GM19035 (cell line): Measurements from ENCODE around the gene PGAM2.
A peak's percentile ranks its signal among the peaks of the same experiment; 100 is the strongest.
"Not testable (repeated sequence)": the region's sequence is repeated elsewhere in the genome, so short reads cannot be mapped to it uniquely, and the experiment has no call there.

ENCODE experiments used
- ATAC-seq: cut with Tn5 transposase; IDR thresholded peaks from one replicate; pipeline ENCODE4 v1.9.1; 2021; ENCODE audit not compliant: unreplicated experiment

Gene PGAM2

DNA sequence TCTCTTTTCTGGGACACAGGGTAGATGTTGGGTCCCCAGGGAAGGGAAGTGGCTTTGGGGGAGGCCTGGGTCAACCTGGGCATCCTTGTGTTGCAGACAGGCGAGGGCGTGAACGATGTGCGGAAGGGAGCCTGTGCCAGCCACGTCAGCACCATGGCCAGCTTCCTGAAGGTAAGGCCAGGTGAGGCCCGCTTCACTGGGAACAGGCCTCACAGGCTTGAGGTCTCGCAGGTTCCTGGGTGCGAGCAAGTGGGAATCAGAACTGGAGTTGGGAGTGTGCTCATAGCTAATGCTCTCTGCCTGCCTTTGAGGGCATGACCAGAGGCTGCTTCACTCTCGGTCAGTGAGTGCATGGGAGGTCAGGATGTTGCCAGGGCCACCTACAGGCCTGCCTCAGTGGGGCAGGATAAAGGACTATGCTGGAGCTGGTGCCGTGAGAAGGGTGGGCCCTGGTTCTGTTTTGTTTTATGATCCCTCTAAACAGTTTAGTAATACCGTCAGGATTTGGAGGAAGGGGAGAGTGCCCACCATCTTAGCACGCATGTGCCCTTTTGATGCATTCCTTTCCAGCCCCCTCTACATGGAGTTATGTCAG is 12.5 kb downstream of the PGAM2 start:
- ATAC-seq: no peak

DNA sequence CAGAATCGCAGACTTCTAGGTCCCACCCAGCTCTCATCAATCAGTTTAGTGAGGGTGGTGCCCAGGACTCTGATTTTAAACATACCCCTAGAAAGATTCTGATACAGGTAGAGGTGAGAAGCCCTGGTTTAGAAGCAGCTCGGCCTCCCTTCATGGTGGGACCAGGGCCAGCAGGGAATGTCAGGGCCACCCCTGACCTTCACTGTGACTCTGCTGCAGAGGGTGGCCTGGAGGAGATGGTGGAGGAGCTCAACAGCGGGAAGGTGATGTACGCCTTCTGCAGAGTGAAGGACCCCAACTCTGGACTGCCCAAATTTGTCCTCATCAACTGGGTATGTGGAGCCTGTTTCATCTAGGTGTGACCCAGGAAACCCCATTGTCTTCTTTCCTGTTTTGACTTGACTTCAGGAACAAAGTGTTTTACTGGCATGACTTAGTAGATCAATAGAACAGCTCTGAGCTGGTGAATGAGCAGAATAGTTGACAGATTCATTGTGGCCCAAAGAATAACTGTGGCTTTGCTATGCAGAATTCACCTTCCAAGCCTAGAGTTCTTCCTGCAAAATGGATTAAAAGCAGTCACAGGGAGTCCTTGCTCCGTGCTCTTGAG is 13.7 kb downstream of the PGAM2 start:
- no peak for ATAC-seq

DNA sequence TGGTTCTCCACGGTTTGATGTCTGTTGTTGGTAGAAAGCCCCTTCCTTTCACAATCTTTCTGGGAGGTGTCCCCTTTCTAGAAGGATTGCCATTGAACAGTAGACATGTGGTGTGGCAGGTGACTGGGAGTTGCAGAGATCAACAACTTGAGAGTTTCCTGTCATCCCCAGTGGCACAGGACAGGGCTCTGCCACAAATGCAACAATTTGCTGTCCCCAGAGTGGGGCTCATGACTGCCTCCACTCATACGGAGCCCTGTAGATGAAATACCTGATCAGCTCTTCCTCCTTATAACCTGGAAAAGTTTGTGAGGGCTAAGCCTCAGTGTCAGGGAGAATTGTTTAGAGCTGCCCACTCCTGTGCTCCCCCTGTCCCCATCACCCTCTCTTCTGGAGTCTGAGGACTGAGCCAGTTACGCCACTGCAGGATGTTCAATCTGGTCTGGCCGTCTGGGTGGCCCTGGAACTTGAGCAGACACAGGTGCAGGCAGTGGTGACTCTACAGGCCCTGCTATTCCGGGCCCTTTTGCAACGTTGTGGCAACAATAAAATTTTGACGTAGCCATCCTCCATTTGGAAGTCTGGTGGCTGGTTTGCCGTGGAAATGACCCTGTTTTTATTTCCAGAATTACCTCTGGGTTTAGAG is 14.3 kb downstream of the PGAM2 start:
- no peak for ATAC-seq

DNA sequence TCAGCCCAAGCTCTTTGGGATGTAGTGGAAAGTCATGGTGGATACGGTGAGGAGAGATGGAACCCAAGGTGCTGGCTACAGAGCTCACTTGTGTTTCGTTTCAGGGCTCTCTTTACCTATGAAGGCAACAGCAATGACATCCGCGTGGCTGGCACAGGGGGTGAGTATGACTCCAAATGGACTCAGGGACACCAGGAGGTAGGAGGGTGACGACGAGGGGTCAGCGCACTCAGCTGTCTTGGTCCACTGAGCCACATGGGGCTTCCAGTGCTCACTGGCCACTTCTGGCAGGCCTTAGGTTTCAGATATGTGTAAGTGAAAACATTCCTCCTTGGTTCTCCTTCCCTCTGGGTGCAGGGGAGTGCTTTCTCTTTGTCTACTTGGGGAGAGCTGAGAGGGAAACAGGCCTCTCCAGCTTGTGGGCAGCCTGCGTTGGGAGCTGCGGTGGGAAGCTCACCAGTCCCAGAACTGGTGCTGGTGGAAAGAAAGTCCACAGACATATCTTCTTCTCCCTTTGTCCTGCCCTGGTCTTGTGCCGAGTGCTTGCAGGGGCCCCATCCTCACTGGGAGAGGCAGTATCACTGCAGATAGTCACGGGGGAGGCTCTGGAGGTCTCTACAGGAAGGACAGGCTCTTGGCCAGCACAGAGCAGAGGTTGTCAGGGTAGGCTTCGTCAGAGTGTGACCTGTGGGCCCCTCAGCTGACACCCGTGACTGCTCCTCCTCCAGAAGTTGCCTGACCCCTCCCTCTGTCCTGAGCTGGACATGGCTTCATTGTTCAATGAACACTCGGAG is 15.0 kb downstream of the PGAM2 start:
- no peak for ATAC-seq

DNA sequence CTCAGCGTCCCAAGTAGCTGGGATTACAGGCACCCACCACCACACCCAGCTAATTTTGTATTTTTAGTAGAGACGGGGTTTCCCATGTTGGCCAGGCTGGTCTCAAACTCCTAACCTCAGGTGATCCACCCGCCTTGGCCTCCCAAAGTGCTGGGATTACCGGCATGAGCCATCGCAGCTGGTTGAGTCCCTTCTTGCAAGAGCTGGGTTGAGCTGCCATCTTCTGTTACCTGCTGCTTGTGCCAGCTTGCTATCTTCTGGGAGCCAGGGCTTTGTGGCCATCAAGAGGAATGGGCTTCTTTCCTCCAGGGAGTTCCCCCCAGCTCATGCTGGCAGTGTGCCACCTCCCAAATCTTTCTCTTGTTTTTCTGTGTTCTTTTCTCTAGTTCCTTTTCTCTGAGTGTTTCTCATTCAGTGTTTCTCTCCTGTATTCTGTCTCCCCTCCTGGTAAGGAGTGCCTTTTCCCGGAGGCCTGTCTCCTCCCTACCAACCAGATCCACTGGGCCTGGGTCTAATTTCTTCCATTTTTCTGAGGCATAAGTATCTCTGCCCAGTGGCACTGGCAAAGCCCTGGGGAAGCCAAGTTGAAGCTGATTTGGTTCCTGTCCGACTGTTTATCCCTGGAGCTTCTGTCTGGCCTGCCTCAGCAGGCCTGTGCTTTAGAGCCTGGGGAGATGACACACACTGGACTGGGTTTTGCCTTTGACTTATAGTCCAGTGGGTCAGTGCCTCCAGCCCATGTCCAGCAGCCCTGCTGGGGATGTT is 17.2 kb downstream of the PGAM2 start:
- no peak for ATAC-seq

DNA sequence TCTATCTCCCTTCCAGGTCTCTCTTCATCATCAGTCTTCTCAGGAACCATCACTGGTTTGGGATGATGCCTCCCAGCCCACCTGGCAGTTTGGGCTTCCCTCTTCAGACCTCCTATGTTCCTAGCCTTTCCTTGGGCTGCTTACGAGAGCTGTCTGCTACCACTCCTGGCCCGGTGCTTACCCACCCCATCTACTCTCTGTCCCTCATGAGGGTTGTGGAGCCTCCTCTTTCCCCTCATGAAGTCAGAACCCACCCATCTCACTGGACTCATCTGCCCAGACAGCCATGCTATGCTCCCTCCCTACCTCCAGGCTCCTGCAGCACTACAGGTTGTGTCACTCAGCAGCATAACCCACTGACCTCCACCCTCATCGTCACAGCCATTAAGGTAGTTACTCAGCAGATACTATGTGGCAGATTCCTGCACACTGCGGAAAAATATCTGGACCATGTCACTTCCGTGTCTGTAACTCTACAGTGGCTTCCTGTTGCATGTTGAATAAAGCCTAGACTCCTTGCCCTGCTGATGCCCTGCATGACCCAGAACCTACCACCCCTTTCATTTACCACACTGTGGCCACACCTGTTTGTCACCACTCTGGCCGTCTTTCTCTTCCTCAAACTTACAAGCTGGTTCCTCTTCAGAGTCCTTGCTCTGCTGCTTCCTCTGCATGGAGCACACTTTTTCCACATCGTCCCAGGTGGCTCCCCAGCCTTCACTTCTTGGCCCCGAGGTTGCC is 18.9 kb downstream of the PGAM2 start:
- peak; percentile 45 for ATAC-seq

DNA sequence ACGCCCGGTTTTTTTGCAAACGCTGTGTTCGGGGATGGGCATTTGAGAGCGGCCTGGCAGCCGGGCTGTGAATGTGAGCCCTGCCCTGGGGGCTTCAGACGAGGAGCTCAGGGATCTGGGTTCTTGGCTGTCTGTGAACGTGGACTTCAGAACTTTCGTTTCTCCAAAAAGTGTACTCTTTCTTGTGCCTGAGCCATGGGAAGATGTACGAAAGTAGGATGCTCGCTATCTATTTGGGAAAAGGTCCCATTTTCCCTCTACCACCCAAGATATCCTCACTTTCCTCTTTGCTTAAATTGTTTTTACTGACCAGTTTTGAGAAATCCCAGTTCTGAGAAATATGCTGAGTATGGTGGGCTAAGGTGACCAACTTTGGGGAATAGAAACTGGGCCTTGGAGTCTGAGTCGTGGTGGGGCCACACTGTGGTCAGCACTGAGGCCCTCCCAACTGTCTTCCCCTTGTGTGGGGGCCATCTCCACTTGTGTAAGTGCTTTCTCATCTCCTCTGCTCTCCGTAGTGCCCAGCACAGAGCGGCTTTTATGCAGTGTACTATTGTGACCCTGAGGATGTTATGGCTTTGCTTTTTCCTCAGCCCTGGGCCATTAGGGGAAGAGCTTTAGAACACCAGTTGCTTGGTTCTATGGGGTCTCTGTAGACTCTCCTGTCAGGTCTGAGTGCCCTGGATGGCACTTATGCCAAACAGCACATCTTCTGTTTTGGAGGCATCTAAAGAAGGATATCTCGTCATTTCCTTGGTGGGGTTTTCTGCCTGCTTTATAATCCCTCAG is 19.9 kb downstream of the PGAM2 start:
- ATAC-seq: peak; percentile 24

DNA sequence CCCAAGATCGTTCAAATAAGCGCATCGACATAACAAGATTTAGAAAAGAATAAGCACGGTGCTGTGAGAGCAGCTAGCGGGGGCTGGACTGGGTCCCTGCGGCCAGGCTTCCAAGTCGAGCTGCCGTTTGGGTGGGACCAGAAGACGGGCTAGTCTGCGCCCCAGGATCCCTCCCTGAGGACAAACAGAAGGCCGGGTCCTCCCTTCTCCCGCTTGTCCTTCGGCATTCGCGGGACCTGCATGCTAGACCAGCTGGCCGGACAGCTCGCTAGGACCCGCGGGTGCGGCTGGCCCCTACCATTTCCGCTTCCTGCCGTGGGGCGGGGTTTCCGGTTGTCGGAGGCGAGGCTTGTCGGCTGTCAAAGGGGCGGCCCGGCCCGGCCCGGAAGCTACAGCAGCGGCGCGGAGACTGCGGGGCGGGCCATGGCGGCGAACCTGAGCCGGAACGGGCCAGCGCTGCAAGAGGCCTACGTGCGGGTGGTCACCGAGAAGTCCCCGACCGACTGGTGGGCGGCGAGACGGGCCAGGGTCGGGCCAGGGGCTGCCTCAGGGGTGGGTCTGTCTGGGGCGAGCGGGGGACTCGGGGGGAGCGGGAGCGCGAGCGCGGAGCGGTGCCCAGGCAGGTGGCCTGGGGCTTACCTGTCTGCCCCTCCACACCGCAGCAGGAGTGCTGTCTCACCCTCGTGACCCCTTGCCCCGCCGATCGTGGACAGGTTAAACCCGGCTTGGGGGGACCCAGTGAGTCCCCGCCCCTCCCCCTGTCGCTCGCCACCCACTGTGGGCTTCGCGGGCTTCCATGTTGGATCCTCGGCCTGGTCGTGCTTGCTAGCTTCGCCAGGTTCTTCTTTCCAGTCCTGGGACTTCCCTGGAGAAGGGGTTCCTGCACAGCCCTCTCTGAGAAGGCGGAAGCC is 20.8 kb downstream of the PGAM2 start, which contains the start of gene DBNL:
DBNL (plus strand) TSS at position 388 of the 911 bp plus-strand sequence; CDS start at position 424, 36 bp downstream.
- peak; percentile 72 for ATAC-seq

DNA sequence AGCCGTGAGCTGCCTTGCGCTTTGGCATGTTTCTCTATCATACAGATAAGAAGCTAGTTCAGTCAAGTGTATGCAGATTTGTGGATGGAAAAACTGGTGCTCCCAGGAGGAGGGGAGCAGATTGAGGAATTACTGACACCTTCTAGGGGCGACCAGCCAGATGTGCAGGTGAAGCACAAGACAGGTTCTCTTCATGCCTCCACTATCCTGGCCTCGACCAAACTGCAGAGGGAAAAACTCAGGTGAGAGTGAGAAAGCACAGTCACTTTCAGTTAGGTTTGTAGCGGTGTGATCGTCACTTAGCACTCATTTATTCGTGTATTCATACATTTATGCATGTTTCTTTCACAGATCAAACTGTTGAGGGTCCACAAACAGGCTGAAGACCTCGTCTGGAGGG is 21.5 kb downstream of the PGAM2 start:
- no peak for ATAC-seq

DNA sequence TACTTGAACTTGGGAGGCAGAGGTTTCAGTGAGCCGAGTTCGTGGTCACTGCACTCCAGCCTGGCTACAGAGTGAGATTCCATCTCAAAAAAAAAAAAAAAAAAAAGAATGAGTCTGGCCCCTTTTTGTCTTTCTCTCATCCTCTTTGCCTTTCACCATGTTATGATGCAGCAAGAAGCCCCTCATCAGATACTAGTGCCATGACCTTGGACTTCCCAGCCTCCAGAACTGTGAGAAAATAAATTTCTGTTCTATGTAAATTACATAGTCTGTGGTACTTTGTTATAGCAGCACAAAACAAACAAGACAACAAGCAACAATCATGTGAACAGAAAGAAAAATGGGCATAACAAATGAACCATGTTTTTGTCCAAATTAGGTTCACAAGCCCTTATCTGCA is 23.1 kb downstream of the PGAM2 start:
- ATAC-seq: no peak

DNA sequence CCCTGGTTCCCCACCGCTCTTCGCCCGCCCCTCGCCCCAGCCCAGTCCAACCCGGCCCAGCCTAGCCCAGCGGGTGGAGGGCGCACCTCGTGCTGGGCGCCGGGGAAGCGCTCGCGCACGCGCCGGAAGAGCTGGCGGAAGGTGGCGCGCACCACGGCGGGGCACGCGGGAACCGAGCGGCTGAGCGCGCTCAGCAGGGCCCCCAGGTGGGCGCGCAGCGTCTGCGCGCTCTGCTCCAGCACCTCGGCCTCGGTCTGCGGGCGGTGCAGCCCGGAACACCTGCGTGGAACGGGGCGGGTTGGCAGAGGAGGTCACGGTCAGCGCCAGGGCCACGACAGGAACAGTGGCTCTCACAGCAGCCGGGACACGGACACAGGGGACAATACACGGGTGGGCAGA is 24.9 kb downstream of the PGAM2 start:
- peak; percentile 40 for ATAC-seq

DNA sequence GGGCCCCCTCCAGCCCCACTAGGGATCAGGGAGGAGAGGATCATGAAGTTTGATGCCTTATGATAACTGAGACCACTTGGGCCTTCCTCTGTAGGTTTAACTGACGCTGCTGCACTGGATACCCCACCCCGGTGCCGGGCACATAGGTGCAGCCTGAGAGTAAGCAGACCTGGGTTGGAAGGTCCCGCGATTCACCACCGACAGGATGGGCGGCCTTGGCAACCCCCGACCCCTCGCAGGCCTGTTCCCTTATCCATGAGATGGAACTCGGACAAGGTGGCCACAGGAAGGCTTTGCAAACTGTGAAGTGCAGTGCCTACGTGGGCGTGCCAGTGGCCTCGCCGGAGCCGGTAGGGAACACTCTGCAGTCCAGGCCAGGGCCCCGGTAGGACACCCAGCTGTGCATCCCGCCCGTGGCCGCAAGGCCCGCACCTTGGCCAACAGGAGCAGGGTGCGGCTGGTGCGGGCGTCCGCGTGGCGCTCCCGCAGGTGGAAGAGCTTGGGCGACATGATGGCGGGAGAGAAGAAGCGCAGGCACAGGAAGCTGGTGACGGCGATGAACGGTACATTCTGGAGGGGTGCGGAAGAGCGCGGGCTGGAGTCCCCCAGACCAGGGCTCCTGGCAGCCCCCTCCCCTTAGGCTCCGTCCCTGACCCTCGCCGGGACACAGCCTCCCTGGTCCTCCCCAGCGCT is 25.4 kb downstream of the PGAM2 start:
- ATAC-seq: peak; percentile 2

DNA sequence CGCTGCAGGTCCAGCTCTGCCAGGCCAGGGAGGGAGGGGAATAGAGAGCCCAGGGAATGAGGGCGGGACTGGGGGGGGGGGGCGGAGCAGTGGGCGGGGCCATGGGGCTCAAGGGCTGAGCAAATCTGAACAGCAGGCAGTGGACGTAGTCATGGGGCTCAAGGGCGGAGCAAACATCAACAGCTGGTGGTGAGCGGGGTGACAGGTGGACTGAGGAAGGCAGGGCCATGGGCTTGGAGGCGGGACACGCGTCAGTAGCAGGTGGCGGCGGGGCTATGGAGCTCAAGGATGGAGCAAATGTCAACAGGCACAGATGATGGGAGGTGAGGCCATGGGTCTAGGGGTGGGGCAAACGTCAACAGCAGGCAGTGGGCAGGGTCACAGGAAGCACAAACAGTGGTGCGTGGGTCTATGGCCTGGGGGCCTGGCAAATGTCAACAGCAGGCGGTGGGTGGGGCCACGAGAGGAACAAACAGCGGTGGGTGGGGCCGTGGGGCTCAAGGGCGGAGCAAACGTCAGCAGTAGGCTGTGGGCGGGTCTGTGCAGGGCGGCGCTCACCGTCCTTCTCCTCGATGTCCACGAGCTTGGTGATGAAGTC is 26.3 kb downstream of the PGAM2 start:
- peak; percentile 61 for ATAC-seq

DNA sequence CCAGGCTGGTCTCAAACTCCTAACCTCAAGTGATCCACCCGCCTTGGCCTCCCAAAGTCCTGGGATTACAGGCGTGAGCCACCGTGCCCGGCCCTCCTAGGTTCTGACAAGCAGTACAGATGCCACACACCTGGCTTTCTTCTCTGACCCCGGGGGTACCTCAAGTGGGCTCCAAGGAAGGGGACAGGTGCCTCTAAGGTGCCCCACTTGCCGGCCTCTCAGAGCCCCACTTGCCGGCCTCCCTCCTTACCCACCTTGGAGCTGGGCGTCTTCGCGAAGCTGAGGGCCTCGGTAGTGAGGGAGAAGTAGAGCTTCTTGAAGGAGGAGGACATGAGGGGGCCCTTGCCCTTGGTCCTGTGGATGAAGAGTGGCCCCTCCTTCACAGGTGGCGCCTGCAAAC is 26.8 kb downstream of the PGAM2 start:
- ATAC-seq: not testable (repeated sequence)

DNA sequence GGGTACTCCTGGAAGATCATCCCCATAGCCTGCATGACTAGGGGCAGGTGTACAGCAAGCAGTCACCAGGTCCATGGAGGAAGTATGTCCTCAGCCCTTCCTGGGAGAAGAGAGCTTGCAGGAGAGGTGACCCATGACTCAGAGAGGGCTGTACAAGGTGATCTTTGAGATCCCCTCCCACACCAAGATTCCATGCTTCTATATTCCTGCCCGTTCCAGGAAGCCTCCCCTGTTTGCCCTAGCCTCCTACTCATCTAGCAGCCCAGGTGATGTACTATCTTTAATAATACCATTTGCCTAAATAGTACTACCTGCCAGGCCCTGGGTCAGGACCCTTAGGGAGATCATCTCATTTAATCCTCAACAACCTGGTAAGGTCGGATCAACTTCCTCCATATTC is 27.4 kb downstream of the PGAM2 start:
- ATAC-seq: not testable (repeated sequence)

DNA sequence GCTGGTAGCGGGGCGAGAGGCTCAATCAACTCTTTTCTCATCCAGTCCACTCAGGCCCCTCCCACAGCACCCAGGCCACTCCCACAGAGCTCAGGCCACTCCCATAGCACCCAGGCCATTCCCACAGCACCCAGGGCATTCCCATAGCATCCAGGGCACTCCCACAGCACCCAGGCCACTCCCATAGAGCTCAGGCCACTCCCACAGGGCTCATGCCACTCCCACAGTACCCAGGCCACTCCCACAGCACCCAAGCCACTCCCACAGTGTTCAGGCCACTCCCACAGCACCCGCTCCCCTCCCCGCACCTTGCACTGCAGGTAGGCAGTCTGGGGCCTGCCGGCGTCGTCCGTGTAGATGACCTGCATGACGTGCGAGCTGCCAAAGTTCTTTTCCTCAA is 29.0 kb downstream of the PGAM2 start:
- ATAC-seq: not testable (repeated sequence)
